Measurements from ENCODE around the gene CPNE8. TPM values are rescaled to one million over a fixed set of nuclear protein-coding genes. Genes with fewer than 3 reads are reported as not detected.

CPNE8 gene
- total RNA-seq, 1 experiment from 2014 or later = 41.4 TPM

- no peak for DNase-seq (ENCODE audit: extremely low read depth, low read depth)
Observed at GRCh38 chr12:38838056-38838850, 67.1 kb downstream of the CPNE8 start.

GRCh38 chr12:38831715-38832114, 73.7 kb downstream of the CPNE8 start:
- no peak for DNase-seq (ENCODE audit: extremely low read depth, low read depth)

- no peak for DNase-seq (ENCODE audit: extremely low read depth, low read depth)
Observed at GRCh38 chr12:38825006-38825405, 80.4 kb downstream of the CPNE8 start.

- DNase-seq (ENCODE audit: extremely low read depth, low read depth) = no peak
Observed at GRCh38 chr12:38823738-38824137, 81.7 kb downstream of the CPNE8 start.

GRCh38 chr12:38823314-38823713, 82.1 kb downstream of the CPNE8 start:
- DNase-seq (ENCODE audit: extremely low read depth, low read depth) = no peak

GRCh38 chr12:38817942-38818341, 87.4 kb downstream of the CPNE8 start:
- no peak for DNase-seq (ENCODE audit: extremely low read depth, low read depth)

- no peak for DNase-seq (ENCODE audit: extremely low read depth, low read depth)
Observed at GRCh38 chr12:38813923-38814322, 91.5 kb downstream of the CPNE8 start.

GRCh38 chr12:38811814-38812356, 93.5 kb downstream of the CPNE8 start:
- no peak for DNase-seq (ENCODE audit: extremely low read depth, low read depth)

GRCh38 chr12:38809832-38810231, 95.6 kb downstream of the CPNE8 start:
- no peak for DNase-seq (ENCODE audit: extremely low read depth, low read depth)

GRCh38 chr12:38788106-38788505, 117.3 kb downstream of the CPNE8 start:
- DNase-seq (ENCODE audit: extremely low read depth, low read depth) = no peak

GRCh38 chr12:38785381-38785780, 120.0 kb downstream of the CPNE8 start:
- no peak for DNase-seq (ENCODE audit: extremely low read depth, low read depth)

- DNase-seq (ENCODE audit: extremely low read depth, low read depth) = no peak
Observed at GRCh38 chr12:38783304-38783703, 122.1 kb downstream of the CPNE8 start.

- DNase-seq (ENCODE audit: extremely low read depth, low read depth) = no peak
Observed at GRCh38 chr12:38782359-38782758, 123.0 kb downstream of the CPNE8 start.

- DNase-seq (ENCODE audit: extremely low read depth, low read depth) = peak; percentile 16
Observed at GRCh38 chr12:38776647-38777046, 128.7 kb downstream of the CPNE8 start.

- DNase-seq (ENCODE audit: extremely low read depth, low read depth) = no peak
Observed at GRCh38 chr12:38775457-38775856, 129.9 kb downstream of the CPNE8 start.

- no peak for DNase-seq (ENCODE audit: extremely low read depth, low read depth)
Observed at GRCh38 chr12:38772437-38772836, 133.0 kb downstream of the CPNE8 start.

- DNase-seq (ENCODE audit: extremely low read depth, low read depth) = no peak
Observed at GRCh38 chr12:38771871-38772270, 133.5 kb downstream of the CPNE8 start.

GRCh38 chr12:38761636-38762342, 143.6 kb downstream of the CPNE8 start:
- no peak for DNase-seq (ENCODE audit: extremely low read depth, low read depth)

GRCh38 chr12:38761111-38761510, 144.3 kb downstream of the CPNE8 start:
- DNase-seq (ENCODE audit: extremely low read depth, low read depth) = no peak

- no peak for DNase-seq (ENCODE audit: extremely low read depth, low read depth)
Observed at GRCh38 chr12:38759621-38760020, 145.8 kb downstream of the CPNE8 start.

GRCh38 chr12:38746744-38747143, 158.6 kb downstream of the CPNE8 start:
- no peak for DNase-seq (ENCODE audit: extremely low read depth, low read depth)

- DNase-seq (ENCODE audit: extremely low read depth, low read depth) = no peak
Observed at GRCh38 chr12:38745601-38746000, 159.8 kb downstream of the CPNE8 start.
